Left renal cortex interstitium (tissue), 4 donors: ENCODE measurements around the gene PITPNM1. TPM values are rescaled to one million over a fixed set of nuclear protein-coding genes. Genes with fewer than 3 reads are reported as not detected.

ENCODE experiments used
- DNase-seq, 4 donors: peaks; one replicate each; pipeline ENCODE4 v3.0.0-alpha.2; 2013; ENCODE audit warnings: low read depth in 4 of 4, low spot score in 2 of 4, missing footprints in 1 of 4
- polyA plus RNA-seq, 4 donors: library from polyadenylated mRNA; unstranded; fragments of 120-200 nt; gene quantifications; one replicate each; pipeline ENCODE4 v1.2.1, GENCODE V29; 2013; ENCODE audit not compliant: insufficient read length in 4 of 4

The PITPNM1 gene
- polyA plus RNA-seq, 4 donors = 27.5 to 41.0 (median 37.8) TPM

- DNase-seq = no peak
These were observed 886 bp downstream of the PITPNM1 start for GRCh38 chr11:67504005-67504949.

- DNase-seq = no peak
These were observed 1.8 kb downstream of the PITPNM1 start for GRCh38 chr11:67503119-67504004.

- DNase-seq = no peak
These were observed 2.7 kb downstream of the PITPNM1 start for GRCh38 chr11:67502328-67502979.

GRCh38 chr11:67501854-67502253, 3.3 kb downstream of the PITPNM1 start:
- no peak for DNase-seq

- no peak for DNase-seq
These were observed 4.1 kb downstream of the PITPNM1 start for GRCh38 chr11:67500831-67501715.

GRCh38 chr11:67500484-67500821, 4.7 kb downstream of the PITPNM1 start:
- DNase-seq = no peak

GRCh38 chr11:67499808-67500483, 5.2 kb downstream of the PITPNM1 start:
- DNase-seq = no peak

- no peak for DNase-seq
These were observed 6.6 kb downstream of the PITPNM1 start for GRCh38 chr11:67498544-67498972.

- no peak for DNase-seq
These were observed 7.4 kb downstream of the PITPNM1 start for GRCh38 chr11:67497656-67498291.

- DNase-seq = no peak
These were observed 9.1 kb downstream of the PITPNM1 start for GRCh38 chr11:67496113-67496512.

GRCh38 chr11:67495234-67496005, 9.7 kb downstream of the PITPNM1 start:
- no peak for DNase-seq

- DNase-seq = no peak
These were observed 10.6 kb downstream of the PITPNM1 start for GRCh38 chr11:67494371-67495233.

- DNase-seq = no peak
These were observed 11.4 kb downstream of the PITPNM1 start for GRCh38 chr11:67493548-67494370.

- no peak for DNase-seq
These were observed 12.2 kb downstream of the PITPNM1 start for GRCh38 chr11:67492801-67493547.

- DNase-seq = no peak
These were observed 13.0 kb downstream of the PITPNM1 start for GRCh38 chr11:67492069-67492727.
